Thymus (tissue), 11 donors: ENCODE measurements around the gene OR51A4. TPM values are rescaled to one million over a fixed set of nuclear protein-coding genes. Genes with fewer than 3 reads are reported as not detected.

Source experiments
- DNase-seq, 9 donors: peaks; one replicate each; pipeline ENCODE4 v3.0.0-alpha.2; 2013; ENCODE audit warnings: low spot score in 9 of 9, low read depth in 6 of 9, missing footprints in 1 of 9
- H3K27ac ChIP-seq, 2 donors: one replicate each; pipeline ENCODE4 v1.5.1; 2013; ENCODE audit warnings: control low read depth in 1 of 2, low read depth in 1 of 2, low read length in 1 of 2, mild to moderate bottlenecking in 1 of 2, moderate library complexity in 1 of 2
- H3K27me3 ChIP-seq, 2 donors: one replicate each; pipeline ENCODE4 v1.5.1; 2013; ENCODE audit warnings: low read length in 1 of 2; ENCODE audit not compliant: control insufficient read depth in 2 of 2, insufficient read depth in 1 of 2
- H3K36me3 ChIP-seq, 2 donors: one replicate each; pipeline ENCODE4 v1.5.1; 2013; ENCODE audit warnings: low read length in 1 of 2, mild to moderate bottlenecking in 1 of 2, moderate library complexity in 1 of 2; ENCODE audit not compliant: control insufficient read depth in 2 of 2, insufficient read depth in 2 of 2
- H3K4me1 ChIP-seq, 2 donors: one replicate each; pipeline ENCODE4 v1.5.1; 2013; ENCODE audit warnings: low read length in 2 of 2; ENCODE audit not compliant: control insufficient read depth in 2 of 2, insufficient read depth in 2 of 2
- H3K4me3 ChIP-seq, 2 donors: one replicate each; pipeline ENCODE4 v1.5.1; 2013; ENCODE audit warnings: low read length in 2 of 2, control low read depth in 1 of 2, mild to moderate bottlenecking in 1 of 2
- H3K9me3 ChIP-seq, 2 donors: one replicate each; pipeline ENCODE4 v1.5.1; 2013; ENCODE audit warnings: low read length in 1 of 2, mild to moderate bottlenecking in 1 of 2; ENCODE audit not compliant: control insufficient read depth in 2 of 2, insufficient read depth in 1 of 2
- polyA plus RNA-seq: library from polyadenylated mRNA; stranded (reverse); fragments of 200-250 nt; gene quantifications from one replicate; pipeline ENCODE4 v1.2.3, GENCODE V29; 2013
- total RNA-seq: library from RNA; stranded (reverse); fragments of 120-200 nt; gene quantifications from one replicate; pipeline ENCODE4 v1.2.4, GENCODE V29; 2013
- donor health status: healthy.

Gene OR51A4
- total and polyA plus RNA-seq, 2 donors, result 0.02 TPM; not detected in 1

GRCh38 chr11:4903484-4903883 is 43.9 kb downstream of the OR51A4 start, which contains the start of gene OR51A7:
TSS of gene OR51A7 (plus strand) at chr11:4903783. CDS start at chr11:4907370, 3,587 bp downstream.
- no peaks in the 10 kb centered on the region for H3K4me1 ChIP-seq
- no peak within 1 kb of the TSS for H3K4me3 ChIP-seq
- H3K27ac ChIP-seq, result no peak within 1 kb of the TSS
- DNase-seq, result no peak
- H3K27me3 ChIP-seq, result no peaks in the 10 kb centered on the region
- no peaks in the 10 kb centered on the region for H3K36me3 ChIP-seq
- no peaks in the 10 kb centered on the region for H3K9me3 ChIP-seq

Other genes with a start within 250 kb of the OR51A4 start
- under 0.01 TPM for gene OR51E2, start 249.8 kb downstream of the OR51A4 start, total RNA-seq
- gene OR51E2, start 249.8 kb downstream of the OR51A4 start, polyA plus RNA-seq, result 0.57 TPM
- gene MMP26, start 242.8 kb downstream of the OR51A4 start, total RNA-seq, result 0.52 TPM
- 1.9 TPM for gene MMP26, start 242.8 kb downstream of the OR51A4 start, polyA plus RNA-seq
- gene OR51F1, start 177.7 kb downstream of the OR51A4 start, total RNA-seq, result not detected
- not detected for gene OR51F1, start 177.7 kb downstream of the OR51A4 start, polyA plus RNA-seq
- not detected for gene OR52R1, start 143.2 kb downstream of the OR51A4 start, total RNA-seq
- gene OR52R1, start 143.2 kb downstream of the OR51A4 start, polyA plus RNA-seq, result not detected
- gene OR51F2, start 126.3 kb downstream of the OR51A4 start, total RNA-seq, result not detected
- gene OR51F2, start 126.3 kb downstream of the OR51A4 start, polyA plus RNA-seq, result not detected
- gene OR51S1, start 98.4 kb downstream of the OR51A4 start, total RNA-seq, result not detected
- gene OR51S1, start 98.4 kb downstream of the OR51A4 start, polyA plus RNA-seq, result not detected
- gene OR51T1, start 65.7 kb downstream of the OR51A4 start, total RNA-seq, result not detected
- gene OR51T1, start 65.7 kb downstream of the OR51A4 start, polyA plus RNA-seq, result not detected
- not detected for gene OR51A7, start 43.8 kb downstream of the OR51A4 start, total RNA-seq
- 0.05 TPM for gene OR51A7, start 43.8 kb downstream of the OR51A4 start, polyA plus RNA-seq
- not detected for gene OR51G2, start 28.3 kb downstream of the OR51A4 start, total RNA-seq
- gene OR51G2, start 28.3 kb downstream of the OR51A4 start, polyA plus RNA-seq, result 0.02 TPM
- not detected for gene OR51G1, start 23.3 kb downstream of the OR51A4 start, total RNA-seq
- gene OR51G1, start 23.3 kb downstream of the OR51A4 start, polyA plus RNA-seq, result 0.02 TPM
- not detected for gene OR51A2, start 8.1 kb upstream of the OR51A4 start, total RNA-seq
- not detected for gene OR51A2, start 8.1 kb upstream of the OR51A4 start, polyA plus RNA-seq
- gene OR51L1, start 47.2 kb upstream of the OR51A4 start, total RNA-seq, result not detected
- under 0.01 TPM for gene OR51L1, start 47.2 kb upstream of the OR51A4 start, polyA plus RNA-seq
- not detected for gene OR52J3, start 98.9 kb upstream of the OR51A4 start, total RNA-seq
- not detected for gene OR52J3, start 98.9 kb upstream of the OR51A4 start, polyA plus RNA-seq
- not detected for gene OR52E2, start 112.0 kb upstream of the OR51A4 start, total RNA-seq
- not detected for gene OR52E2, start 112.0 kb upstream of the OR51A4 start, polyA plus RNA-seq
- gene OR52E1, start 122.0 kb upstream of the OR51A4 start, total RNA-seq, result not detected
- not detected for gene OR52E1, start 122.0 kb upstream of the OR51A4 start, polyA plus RNA-seq
- gene OR52A5, start 190.8 kb upstream of the OR51A4 start, total RNA-seq, result not detected
- gene OR52A5, start 190.8 kb upstream of the OR51A4 start, polyA plus RNA-seq, result not detected
- gene OR52A1, start 207.2 kb upstream of the OR51A4 start, total RNA-seq, result not detected
- not detected for gene OR52A1, start 207.2 kb upstream of the OR51A4 start, polyA plus RNA-seq